ENCODE results near the gene CLSTN2. TPM values are rescaled to one million over a fixed set of nuclear protein-coding genes. Genes with fewer than 3 reads are reported as not detected.

The CLSTN2 gene
- total RNA-seq, 1 experiment from 2014 or later = 0.68 TPM

DNA sequence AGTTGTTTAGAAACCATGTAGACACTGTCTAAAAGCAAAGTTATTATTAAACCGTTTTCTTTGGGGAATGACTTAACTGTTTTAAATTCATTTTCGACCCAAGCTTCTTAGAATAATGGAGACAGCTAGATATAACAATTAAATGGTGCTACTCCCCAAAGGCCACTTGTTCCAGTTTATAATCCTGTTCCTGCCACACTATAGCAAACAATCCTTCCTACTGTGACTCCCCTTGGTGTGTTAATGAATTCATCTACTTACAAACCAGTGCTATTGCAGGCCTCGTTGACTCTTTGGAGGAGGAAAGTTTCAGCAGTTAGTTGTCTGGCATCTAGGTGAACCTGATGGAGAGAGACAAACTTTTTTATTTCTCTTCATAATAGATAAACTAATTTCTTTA is 25.2 kb upstream of the CLSTN2 start:
- no peak overlapping the region for H3K4me2 ChIP-seq (ENCODE audit: insufficient read depth, insufficient read length, low read length)
- no peaks in the 10 kb centered on the region for H3K23me2 ChIP-seq (ENCODE audit: insufficient read length, low read depth, low read length, poor library complexity, severe bottlenecking)
- no peak overlapping the region for H3K14ac ChIP-seq (ENCODE audit: insufficient read depth, low read length)
- WGBS (ENCODE audit: extremely low coverage, insufficient read length, low lambda C conversion rate) = no CpG with 5 or more reads among the region's 3 CpGs
- no peaks in the 10 kb centered on the region for H3K79me1 ChIP-seq (ENCODE audit: insufficient read depth, low read depth, low read length, poor library complexity, severe bottlenecking)
- TF ChIP-seq, protein P1, sequence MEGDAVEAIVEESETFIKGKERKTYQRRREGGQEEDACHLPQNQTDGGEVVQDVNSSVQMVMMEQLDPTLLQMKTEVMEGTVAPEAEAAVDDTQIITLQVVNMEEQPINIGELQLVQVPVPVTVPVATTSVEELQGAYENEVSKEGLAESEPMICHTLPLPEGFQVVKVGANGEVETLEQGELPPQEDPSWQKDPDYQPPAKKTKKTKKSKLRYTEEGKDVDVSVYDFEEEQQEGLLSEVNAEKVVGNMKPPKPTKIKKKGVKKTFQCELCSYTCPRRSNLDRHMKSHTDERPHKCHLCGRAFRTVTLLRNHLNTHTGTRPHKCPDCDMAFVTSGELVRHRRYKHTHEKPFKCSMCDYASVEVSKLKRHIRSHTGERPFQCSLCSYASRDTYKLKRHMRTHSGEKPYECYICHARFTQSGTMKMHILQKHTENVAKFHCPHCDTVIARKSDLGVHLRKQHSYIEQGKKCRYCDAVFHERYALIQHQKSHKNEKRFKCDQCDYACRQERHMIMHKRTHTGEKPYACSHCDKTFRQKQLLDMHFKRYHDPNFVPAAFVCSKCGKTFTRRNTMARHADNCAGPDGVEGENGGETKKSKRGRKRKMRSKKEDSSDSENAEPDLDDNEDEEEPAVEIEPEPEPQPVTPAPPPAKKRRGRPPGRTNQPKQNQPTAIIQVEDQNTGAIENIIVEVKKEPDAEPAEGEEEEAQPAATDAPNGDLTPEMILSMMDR (conservative IDR thresholded peaks at IDR 0.05) = no peak
- no peak for DNase-seq
- H4K20me1 ChIP-seq (ENCODE audit: control insufficient read depth, insufficient read depth, insufficient read length) = peaks cover 4% of the 10 kb centered on the region
- Mint-ChIP-seq H3K4me3 (no peak overlapping the region), H3K9me3 (peaks cover 3 to 5% of the 10 kb centered on the region in 2 experiments; a peak in 3 of 5 replicates), H3K27me3 (ENCODE audit: low read depth) (peaks cover 14% of the 10 kb centered on the region), H3K27ac (no peak overlapping the region), H3K36me3 (ENCODE audit: insufficient read depth in 1 of 3, low read depth in 3 of 3) (no peaks in the 10 kb centered on the region; a peak in 1 of 7 replicates), H3K4me1 (peaks cover 8 to 13% of the 10 kb centered on the region in 2 experiments)
- H3K9ac ChIP-seq (ENCODE audit: extremely low read depth, insufficient read length, low read length) = no peak overlapping the region
- H4K5ac ChIP-seq (ENCODE audit: insufficient read length, low read depth, low read length) = no peak overlapping the region
- peaks cover 3% of the 10 kb centered on the region; the same call in 1 of the 2 replicates for H3K4me1 ChIP-seq (ENCODE audit: insufficient read depth, low read length)
- H4K91ac ChIP-seq (ENCODE audit: insufficient read length, low read depth, low read length) = no peak overlapping the region
- no peak overlapping the region for H2AK5ac ChIP-seq (ENCODE audit: insufficient read length, low read length)
- no peaks in the 10 kb centered on the region for H3K79me2 ChIP-seq (ENCODE audit: insufficient read depth, low read length)
- H2BK12ac ChIP-seq (ENCODE audit: insufficient read length, low read depth, low read length) = no peak overlapping the region
- H2BK20ac ChIP-seq (ENCODE audit: low read depth, low read length, poor library complexity, severe bottlenecking) = no peak overlapping the region
- no peak overlapping the region for H3K18ac ChIP-seq (ENCODE audit: insufficient read length, low read depth, low read length)
- no peak overlapping the region for H3K23ac ChIP-seq (ENCODE audit: insufficient read length, low read depth, low read length)
- no peak overlapping the region for H2BK120ac ChIP-seq (ENCODE audit: low read depth, low read length, poor library complexity, severe bottlenecking)
- no peak overlapping the region for H4K8ac ChIP-seq (replicated peaks; ENCODE audit: insufficient read length, low read depth, low read length)
- no peak overlapping the region for H2AFZ ChIP-seq (ENCODE audit: low read length)
- H2BK5ac ChIP-seq (ENCODE audit: insufficient read length, low read length) = no peak overlapping the region
- H3K56ac ChIP-seq (ENCODE audit: insufficient read length, low read depth, low read length) = no peak overlapping the region
- no peak overlapping the region for H3K27ac ChIP-seq (ENCODE audit: insufficient read length, low read depth, low read length)
- no peak overlapping the region for H3T11ph ChIP-seq (ENCODE audit: low read length)
- H2BK15ac ChIP-seq (ENCODE audit: low read depth, low read length) = no peak overlapping the region
- no peaks in the 10 kb centered on the region for H3K9me3 ChIP-seq (ENCODE audit: control insufficient read depth, low read depth, low read length)
- H3K27me3 ChIP-seq (ENCODE audit: insufficient read depth, low read length) = no peaks in the 10 kb centered on the region; the same call in 1 of the 2 replicates
- H3K4ac ChIP-seq (ENCODE audit: low read depth, low read length) = no peak overlapping the region

Measured in H9 (cell line).